ENCODE data around the gene RFC4. TPM values are rescaled to one million over a fixed set of nuclear protein-coding genes. Genes with fewer than 3 reads are reported as not detected.
"Not testable (repeated sequence)": the region's sequence is repeated elsewhere in the genome, so short reads cannot be mapped to it uniquely, and the experiment has no call there.

Gene RFC4, protein sequence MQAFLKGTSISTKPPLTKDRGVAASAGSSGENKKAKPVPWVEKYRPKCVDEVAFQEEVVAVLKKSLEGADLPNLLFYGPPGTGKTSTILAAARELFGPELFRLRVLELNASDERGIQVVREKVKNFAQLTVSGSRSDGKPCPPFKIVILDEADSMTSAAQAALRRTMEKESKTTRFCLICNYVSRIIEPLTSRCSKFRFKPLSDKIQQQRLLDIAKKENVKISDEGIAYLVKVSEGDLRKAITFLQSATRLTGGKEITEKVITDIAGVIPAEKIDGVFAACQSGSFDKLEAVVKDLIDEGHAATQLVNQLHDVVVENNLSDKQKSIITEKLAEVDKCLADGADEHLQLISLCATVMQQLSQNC
- 10 to 100 TPM; 19.3 to 25.3 TPM for total RNA-seq
- 10 to 100 TPM; 19.2 to 22.8 (median 21.4) TPM for polyA plus RNA-seq
- total RNA-seq = 12.3 to 54.2 (median 22.2) reads per million in 6 experiments

GRCh38 chr3:186806089-186807055, at the start of gene RFC4:
Gene RFC4 (minus strand): TSS chr3:186806482. CDS start chr3:186804713, 1,769 bp downstream.
- Mint-ChIP-seq H3K36me3 (peaks cover 0 to 17% (median 0%) of the 10 kb centered on the region in 3 donors), H3K4me3 (peak within 1 kb of the TSS; percentile 84 to 97 (median 96)), H3K27ac (peak within 1 kb of the TSS; percentile 93 to 99 (median 96)), H3K27me3 (no peaks in the 10 kb centered on the region), H3K4me1 (peaks cover 4 to 31% (median 21%) of the 10 kb centered on the region in 4 donors), H3K9me3 (no peaks in the 10 kb centered on the region)
- ATAC-seq = peak; percentile 86 to 87
- POLR2A ChIA-PET = interaction anchor here (0.6 to 8.2 kb wide), 9 partner anchors 8 to 869 kb away, joined by 3 to 97 read pairs (median 4); partner anchors contain the start of genes EIF4A2 and RPL39L
- peak; percentile 68 to 90 (median 80) for DNase-seq

- peaks cover 0 to 5% (median 4%) of the 10 kb centered on the region in 3 donors for H3K36me3 Mint-ChIP-seq
- H3K27me3 Mint-ChIP-seq = no peaks in the 10 kb centered on the region
- no peak overlapping the region for H3K4me3 Mint-ChIP-seq
- POLR2A ChIA-PET = interaction anchor here (1.1 to 2.9 kb wide), 3 partner anchors 54 to 77 kb away, joined by 3 to 9 read pairs (median 3); partner anchors contain the start of gene ST6GAL1
- DNase-seq = no peak
- ATAC-seq = no peak
- H3K27ac Mint-ChIP-seq = peak overlapping the region in 2 of 10 donors; percentile 17 to 54
- peaks cover 10 to 21% (median 16%) of the 10 kb centered on the region in 4 donors for H3K4me1 Mint-ChIP-seq
- H3K9me3 Mint-ChIP-seq = peaks cover 0 to 15% (median 2%) of the 10 kb centered on the region in 9 donors
Observed at GRCh38 chr3:186854954-186855353, 48.7 kb upstream of the RFC4 start.

DNA sequence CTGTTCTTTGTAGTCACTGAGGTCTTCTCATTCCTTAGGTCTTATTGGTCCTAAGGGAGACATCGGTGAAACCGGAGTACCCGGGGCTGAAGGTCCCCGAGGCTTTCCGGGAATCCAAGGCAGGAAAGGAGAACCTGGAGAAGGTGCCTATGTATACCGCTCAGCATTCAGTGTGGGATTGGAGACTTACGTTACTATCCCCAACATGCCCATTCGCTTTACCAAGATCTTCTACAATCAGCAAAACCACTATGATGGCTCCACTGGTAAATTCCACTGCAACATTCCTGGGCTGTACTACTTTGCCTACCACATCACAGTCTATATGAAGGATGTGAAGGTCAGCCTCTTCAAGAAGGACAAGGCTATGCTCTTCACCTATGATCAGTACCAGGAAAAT, 47.9 kb upstream of the RFC4 start:
- H3K4me1 Mint-ChIP-seq = peaks cover 15 to 27% (median 23%) of the 10 kb centered on the region in 4 donors
- H3K4me3 Mint-ChIP-seq = no peak overlapping the region
- H3K27me3 Mint-ChIP-seq = no peaks in the 10 kb centered on the region
- ATAC-seq = no peak
- peak overlapping the region in 1 of 10 donors; percentile 29 for H3K27ac Mint-ChIP-seq
- POLR2A ChIA-PET = interaction anchor here (5.5 kb wide), 1 partner anchor 78 kb away, joined by 58 read pairs; the partner anchor contains the start of gene ST6GAL1
- no peak for DNase-seq
- peaks cover 0 to 9% (median 2%) of the 10 kb centered on the region in 9 donors for H3K9me3 Mint-ChIP-seq
- no peaks in the 10 kb centered on the region for H3K36me3 Mint-ChIP-seq

DNA sequence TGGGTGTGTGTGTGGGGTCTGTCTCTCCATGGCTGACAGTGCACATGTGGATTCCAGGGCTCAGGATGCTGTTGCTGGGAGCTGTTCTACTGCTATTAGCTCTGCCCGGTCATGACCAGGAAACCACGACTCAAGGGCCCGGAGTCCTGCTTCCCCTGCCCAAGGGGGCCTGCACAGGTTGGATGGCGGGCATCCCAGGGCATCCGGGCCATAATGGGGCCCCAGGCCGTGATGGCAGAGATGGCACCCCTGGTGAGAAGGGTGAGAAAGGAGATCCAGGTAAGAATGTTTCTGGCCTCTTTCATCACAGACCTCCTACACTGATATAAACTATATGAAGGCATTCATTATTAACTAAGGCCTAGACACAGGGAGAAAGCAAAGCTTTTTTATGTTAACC, 46.7 kb upstream of the RFC4 start:
- ATAC-seq = no peak
- H3K27ac Mint-ChIP-seq = no peak overlapping the region
- H3K4me1 Mint-ChIP-seq = peaks cover 15 to 29% (median 23%) of the 10 kb centered on the region in 4 donors
- H3K9me3 Mint-ChIP-seq = peaks cover 0 to 2% (median 0%) of the 10 kb centered on the region in 9 donors
- no peak for DNase-seq
- H3K36me3 Mint-ChIP-seq = no peaks in the 10 kb centered on the region
- H3K4me3 Mint-ChIP-seq = no peak overlapping the region
- POLR2A ChIA-PET = interaction anchor here (0.6 to 5.5 kb wide), 4 partner anchors 56 to 175 kb away, joined by 3 to 58 read pairs (median 4); partner anchors contain the start of gene ST6GAL1
- no peaks in the 10 kb centered on the region for H3K27me3 Mint-ChIP-seq

GRCh38 chr3:186851835-186852234, 45.6 kb upstream of the RFC4 start:
- H3K36me3 Mint-ChIP-seq, DNase-seq: not testable (repeated sequence)

GRCh38 chr3:186849374-186849975, 43.2 kb upstream of the RFC4 start:
- POLR2A ChIA-PET = interaction anchor here (0.6 to 5.5 kb wide), 10 partner anchors 13 to 315 kb away, joined by 3 to 58 read pairs (median 4); partner anchors contain the start of gene ST6GAL1
- Mint-ChIP-seq H3K27me3 (peaks cover 0 to 6% (median 5%) of the 10 kb centered on the region in 5 donors), H3K4me3 (peak overlapping the region in 1 of 10 donors; percentile 41), H3K4me1 (peaks cover 12 to 29% (median 19%) of the 10 kb centered on the region in 4 donors), H3K27ac (peak overlapping the region in 6 of 10 donors; percentile 51 to 84 (median 71)), H3K9me3 (no peaks in the 10 kb centered on the region), H3K36me3 (no peaks in the 10 kb centered on the region)
- peak in 5 of 10 donors; percentile 13 to 77 (median 60) for DNase-seq
- ATAC-seq = peak; percentile 99 to 100

More at GRCh38 chr3:186851835-186852234, 45.6 kb upstream of the RFC4 start:
- ATAC-seq, H3K9me3 Mint-ChIP-seq, H3K27me3 Mint-ChIP-seq, H3K4me3 Mint-ChIP-seq: not testable (repeated sequence)
- Mint-ChIP-seq H3K4me1 (peaks cover 12 to 29% (median 19%) of the 10 kb centered on the region in 4 donors), H3K27ac (peak overlapping the region in 7 of 10 donors; percentile 36 to 79 (median 49))
- POLR2A ChIA-PET = interaction anchor here (1.2 to 5.5 kb wide), 2 partner anchors 57 to 80 kb away, joined by 5 to 58 read pairs; partner anchors contain the start of gene ST6GAL1

DNA sequence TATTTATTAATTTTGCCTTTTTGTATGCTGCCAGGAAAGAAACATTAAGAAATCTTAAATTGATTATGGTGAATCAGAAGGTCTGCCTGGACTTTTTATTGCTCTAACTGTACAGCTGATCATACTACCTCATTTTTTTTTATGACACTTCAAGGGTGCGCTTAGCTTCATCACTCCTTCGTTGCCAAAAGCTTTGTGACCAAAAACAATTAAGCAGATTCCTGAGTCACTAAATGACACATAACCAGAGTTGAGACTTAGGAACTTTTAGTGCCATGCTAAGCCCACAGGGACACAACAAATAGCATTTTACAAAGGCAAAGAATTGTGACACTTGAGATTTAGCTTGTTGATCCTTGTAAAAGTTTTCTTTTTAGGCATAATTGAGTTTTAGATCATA, 41.2 kb upstream of the RFC4 start:
- DNase-seq (no peak), ATAC-seq (no peak)
- Mint-ChIP-seq H3K4me1 (peaks cover 11 to 20% (median 16%) of the 10 kb centered on the region in 4 donors), H3K4me3 (no peak overlapping the region), H3K9me3 (no peaks in the 10 kb centered on the region), H3K27ac (no peak overlapping the region), H3K27me3 (peaks cover 0 to 9% (median 6%) of the 10 kb centered on the region in 5 donors), H3K36me3 (no peaks in the 10 kb centered on the region)
- POLR2A ChIA-PET = no interaction called here

GRCh38 chr3:186845756-186846155, 39.5 kb upstream of the RFC4 start:
- POLR2A ChIA-PET = no interaction called here
- Mint-ChIP-seq H3K36me3 (no peaks in the 10 kb centered on the region), H3K27ac (no peak overlapping the region)

DNA sequence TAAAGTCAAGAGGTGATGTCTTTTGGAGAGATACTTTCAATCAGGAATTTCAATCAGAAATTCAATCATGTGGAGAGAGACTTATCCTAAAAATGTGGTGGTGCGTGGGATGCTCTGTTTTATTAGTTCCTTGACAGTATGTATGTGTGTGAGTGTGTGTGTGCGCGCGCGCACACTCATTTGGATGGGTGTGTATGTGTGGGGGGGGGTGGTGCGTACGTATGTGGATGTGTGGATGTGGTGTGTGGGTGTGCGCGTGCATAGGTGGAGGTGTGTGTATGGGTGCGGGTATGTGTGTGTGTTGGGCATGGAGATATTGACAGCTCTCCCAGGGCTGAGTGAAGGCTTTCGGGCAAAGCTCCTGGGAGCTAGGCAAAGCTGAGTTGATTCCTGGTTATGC, 38.6 kb upstream of the RFC4 start:
- Mint-ChIP-seq H3K4me1 (peaks cover 5 to 8% (median 7%) of the 10 kb centered on the region in 4 donors), H3K4me3 (no peak overlapping the region), H3K36me3 (no peaks in the 10 kb centered on the region), H3K27me3 (peaks cover 0 to 11% (median 6%) of the 10 kb centered on the region in 5 donors), H3K27ac (no peak overlapping the region), H3K9me3 (no peaks in the 10 kb centered on the region)
- ATAC-seq (no peak), DNase-seq (no peak)
- POLR2A ChIA-PET = no interaction called here

More at GRCh38 chr3:186845756-186846155, 39.5 kb upstream of the RFC4 start:
- H3K4me1 Mint-ChIP-seq = peaks cover 5 to 10% (median 7%) of the 10 kb centered on the region in 4 donors
- H3K27me3 Mint-ChIP-seq = peaks cover 0 to 11% (median 6%) of the 10 kb centered on the region in 5 donors
- no peaks in the 10 kb centered on the region for H3K9me3 Mint-ChIP-seq
- no peak overlapping the region for H3K4me3 Mint-ChIP-seq
- no peak for DNase-seq
- no peak for ATAC-seq

DNA sequence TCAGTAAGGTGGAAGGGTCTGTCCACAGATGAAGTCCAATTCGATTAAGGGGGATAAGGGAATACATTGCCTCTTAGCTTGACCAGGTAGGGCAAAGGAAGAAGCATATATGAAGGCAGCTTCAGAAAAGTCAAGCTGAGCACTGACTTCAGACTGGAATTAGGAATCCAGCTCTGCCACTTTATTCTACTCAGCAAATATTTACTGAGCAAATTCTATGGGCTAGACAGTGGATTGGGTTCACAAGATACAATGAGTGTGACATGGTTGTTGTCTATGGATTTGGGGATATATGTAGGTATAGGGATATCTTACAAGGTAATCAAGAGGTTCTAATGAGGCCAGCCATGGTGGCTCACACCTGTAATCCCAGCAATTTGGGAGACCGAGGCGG, 36.8 kb upstream of the RFC4 start:
- H3K27me3 Mint-ChIP-seq = peaks cover 2 to 11% (median 6%) of the 10 kb centered on the region in 5 donors
- POLR2A ChIA-PET = no interaction called here
- no peaks in the 10 kb centered on the region for H3K4me1 Mint-ChIP-seq
- ATAC-seq (no peak), DNase-seq (no peak)
- H3K4me3 Mint-ChIP-seq = no peak overlapping the region
- H3K27ac Mint-ChIP-seq = no peak overlapping the region
- H3K36me3 Mint-ChIP-seq = no peaks in the 10 kb centered on the region
- H3K9me3 Mint-ChIP-seq = no peaks in the 10 kb centered on the region

- H3K4me3 Mint-ChIP-seq = no peak within 1 kb of the TSS
- ATAC-seq (no peak), DNase-seq (no peak)
- peaks cover 2 to 11% (median 6%) of the 10 kb centered on the region in 5 donors for H3K27me3 Mint-ChIP-seq
- H3K9me3 Mint-ChIP-seq = no peaks in the 10 kb centered on the region
- no peak within 1 kb of the TSS for H3K27ac Mint-ChIP-seq
- H3K36me3 Mint-ChIP-seq = no peaks in the 10 kb centered on the region
- H3K4me1 Mint-ChIP-seq = no peaks in the 10 kb centered on the region
- POLR2A ChIA-PET = no interaction called here
Observed at GRCh38 chr3:186842426-186843038, 36.2 kb upstream of the RFC4 start, which contains the start of gene ADIPOQ. Gene ADIPOQ (plus strand): TSS chr3:186842710. CDS start chr3:186853059, 10,349 bp downstream.
